ENCODE measurements around the gene TBC1D22A.

TBC1D22A gene

DNA sequence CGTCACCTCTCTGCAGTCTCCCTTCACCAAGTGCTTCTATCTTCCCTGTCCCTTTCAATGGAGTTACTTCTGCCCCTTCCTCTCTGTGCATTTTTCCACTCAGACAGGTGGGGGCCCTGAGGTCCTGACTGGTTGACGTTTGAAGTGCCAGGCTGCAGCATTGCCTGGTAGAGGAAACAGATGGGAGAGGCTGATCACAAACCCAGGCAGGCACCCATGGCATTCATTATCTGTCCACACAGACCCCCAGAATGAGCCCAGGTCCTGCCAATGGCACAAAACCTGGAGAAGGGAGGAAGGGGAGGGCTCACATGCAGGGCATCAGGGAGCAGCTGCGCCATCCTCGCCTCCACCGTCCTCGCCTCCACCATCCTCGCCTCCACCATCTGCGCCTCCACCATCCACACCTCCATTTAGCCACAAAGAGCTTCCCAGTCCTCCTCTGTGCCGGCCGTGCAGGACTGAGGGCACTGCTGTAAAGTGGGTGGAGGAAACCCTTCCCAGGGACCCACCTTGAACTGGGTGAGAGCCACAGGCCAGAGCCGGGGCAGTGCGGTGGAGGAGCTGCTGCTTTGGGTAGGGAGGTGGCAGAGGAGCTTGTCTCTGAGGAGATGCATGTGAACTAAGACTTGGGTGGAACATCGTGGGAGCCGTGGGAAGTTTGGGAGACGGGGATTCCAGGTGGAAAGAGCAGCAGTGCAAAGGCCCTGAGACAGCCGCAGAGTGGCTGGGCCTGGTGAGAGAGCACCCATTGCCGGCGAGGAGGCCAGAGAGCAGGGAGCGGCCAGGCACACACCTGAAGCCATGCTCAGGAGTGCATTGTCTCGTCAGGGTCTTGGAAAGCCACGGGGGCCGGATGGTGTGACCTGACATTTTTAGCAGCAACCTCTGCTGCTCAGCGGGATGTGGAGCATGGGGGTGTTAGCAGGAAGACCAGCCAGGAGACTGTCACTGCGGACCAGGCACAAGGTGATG lies 145.1 kb downstream of the TBC1D22A start:
- DNase-seq (ENCODE audit: low read depth in 2 of 2): no peak

DNA sequence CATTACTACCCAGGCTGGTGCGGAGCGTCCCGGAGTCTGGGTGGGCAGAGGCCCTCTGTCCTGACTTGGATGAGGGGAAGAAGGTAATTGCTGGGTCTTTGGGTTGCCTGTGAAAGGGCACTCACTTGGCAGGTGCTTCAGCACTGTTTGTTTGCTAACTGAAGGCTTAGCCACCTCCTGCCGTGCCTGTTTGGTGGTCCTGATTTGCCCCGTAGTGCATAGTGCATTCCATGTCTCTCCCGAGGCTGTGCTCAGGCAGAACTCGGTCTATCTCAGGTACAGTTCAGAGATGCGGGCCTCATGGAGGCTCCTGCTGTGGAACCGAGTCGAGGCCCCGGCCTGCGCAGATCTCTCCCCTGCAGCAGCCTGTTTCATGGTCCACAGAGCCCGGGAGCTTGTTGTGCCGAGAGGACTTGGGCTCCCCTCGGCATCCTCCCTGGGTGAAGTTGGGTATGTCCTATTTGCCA lies 146.2 kb downstream of the TBC1D22A start:
- no peak for DNase-seq (ENCODE audit: low read depth in 2 of 2)

DNA sequence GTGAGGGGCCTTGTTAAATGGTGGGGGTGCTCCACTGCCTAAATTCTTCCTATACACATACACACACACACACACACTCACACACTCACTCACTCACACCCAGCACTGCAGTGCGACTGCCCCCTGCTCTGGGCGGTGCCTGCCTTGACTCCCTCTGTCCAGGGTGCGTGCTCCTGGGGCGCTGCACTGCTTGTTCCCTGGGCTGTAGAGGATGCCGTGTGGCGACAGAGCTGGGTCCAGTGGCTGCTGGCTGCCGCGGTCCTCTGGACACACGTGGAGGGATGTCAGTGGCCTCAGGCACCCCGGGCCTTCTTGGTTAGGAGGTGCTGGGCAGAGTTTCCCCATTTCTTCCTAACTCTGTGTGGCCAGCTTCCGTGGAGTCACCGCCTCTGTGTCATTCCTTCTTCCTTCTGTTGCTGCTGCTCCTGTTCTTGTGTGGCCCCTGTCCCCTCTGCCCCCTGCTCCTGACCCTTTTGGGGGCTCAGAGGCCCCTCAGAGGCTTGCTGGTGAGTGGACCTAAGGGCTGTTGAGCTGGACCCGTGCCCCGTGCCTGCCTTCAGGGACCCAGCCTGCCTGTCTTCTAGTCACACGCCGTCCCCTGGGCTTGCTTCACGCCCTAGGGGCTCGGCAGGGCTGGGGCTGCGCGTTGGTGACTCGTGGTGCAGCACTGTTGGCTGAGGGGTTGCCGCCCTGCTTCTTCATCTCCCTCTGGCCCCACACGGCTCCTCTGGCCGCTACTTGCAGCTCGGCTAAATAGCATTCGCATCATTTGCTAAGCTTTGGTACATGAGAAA lies 147.0 kb downstream of the TBC1D22A start:
- DNase-seq (ENCODE audit: low read depth in 2 of 2): no peak

DNA sequence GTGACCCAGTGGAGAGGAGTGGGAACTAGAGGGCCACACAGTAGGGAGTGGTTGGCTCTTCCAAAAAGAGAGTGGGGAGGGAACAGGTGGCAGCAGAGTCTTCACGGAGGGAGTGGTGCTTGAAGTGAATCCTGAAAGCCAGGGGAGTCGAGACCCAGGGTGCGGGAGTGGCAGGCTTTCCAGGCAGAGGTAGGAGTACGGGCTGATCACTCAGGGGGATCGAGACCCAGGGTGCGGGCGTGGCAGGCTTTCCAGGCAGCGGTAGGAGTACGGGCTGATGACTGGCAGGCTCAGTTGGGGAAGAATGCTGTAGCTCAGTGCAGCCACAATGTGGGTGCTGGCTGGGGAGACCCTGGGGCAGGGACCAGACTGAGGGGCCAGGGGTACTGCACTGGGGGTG lies 148.2 kb downstream of the TBC1D22A start:
- no peak for DNase-seq (ENCODE audit: low read depth in 2 of 2)

DNA sequence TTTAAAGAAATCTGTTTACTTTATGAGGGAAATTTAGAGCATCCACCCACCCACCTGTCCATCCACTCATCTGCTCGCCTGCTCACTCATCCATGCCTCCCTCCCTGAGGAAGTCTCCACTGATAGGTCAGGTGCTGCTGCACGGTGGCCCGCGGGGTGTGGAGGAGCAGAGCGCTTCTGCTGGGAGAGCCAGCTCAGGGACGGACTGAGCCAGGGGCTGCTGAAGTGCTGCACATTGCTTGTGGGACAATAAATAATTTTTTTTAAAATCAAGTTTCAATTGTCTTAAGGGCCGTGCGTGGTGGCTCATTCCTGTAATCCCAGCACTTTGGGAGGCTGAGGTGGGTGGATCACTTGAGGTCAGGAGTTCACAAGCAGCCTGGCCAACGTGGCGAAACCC lies 148.9 kb downstream of the TBC1D22A start:
- no peak for DNase-seq (ENCODE audit: low read depth in 2 of 2)

DNA sequence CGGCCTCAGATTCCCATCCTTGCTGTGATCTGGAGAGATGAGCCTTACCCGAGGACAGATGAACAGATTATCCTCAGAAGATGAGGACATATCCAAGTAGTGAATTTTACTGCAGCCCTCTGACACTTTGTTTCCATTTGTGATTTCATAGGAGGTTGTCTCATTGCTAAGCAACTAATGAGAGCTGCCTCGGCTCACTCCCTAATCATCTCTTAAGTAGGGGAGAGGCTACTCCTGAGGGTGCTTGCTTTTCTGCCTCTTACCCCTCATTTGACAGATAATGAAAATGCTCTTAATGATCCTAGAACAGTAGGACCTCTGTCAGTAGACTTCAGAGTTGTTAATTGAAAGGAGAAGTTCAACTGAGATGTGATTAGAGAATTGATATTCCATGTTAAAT lies 150.9 kb downstream of the TBC1D22A start:
- DNase-seq (ENCODE audit: low read depth in 2 of 2): no peak

DNA sequence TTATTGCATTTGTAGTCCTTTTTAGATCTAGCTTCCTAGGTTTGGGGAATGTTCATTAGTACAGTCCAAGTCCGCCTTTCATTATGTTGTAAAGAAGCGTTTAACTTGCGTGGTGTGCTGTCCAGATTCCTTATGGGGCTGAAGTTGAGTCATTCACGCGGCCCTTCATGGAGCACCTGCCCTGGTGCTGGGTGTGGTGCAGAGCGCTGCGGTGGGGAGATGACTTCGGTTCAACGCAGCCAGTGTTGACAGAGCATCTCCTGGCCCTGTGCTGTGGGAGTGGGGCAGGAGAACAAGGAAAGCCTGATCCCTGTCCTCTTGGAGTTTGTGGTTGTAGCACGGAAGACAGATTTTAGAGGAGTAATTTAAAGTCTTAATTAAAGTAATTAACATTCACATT lies 152.0 kb downstream of the TBC1D22A start:
- no peak for DNase-seq (ENCODE audit: low read depth in 2 of 2)

DNA sequence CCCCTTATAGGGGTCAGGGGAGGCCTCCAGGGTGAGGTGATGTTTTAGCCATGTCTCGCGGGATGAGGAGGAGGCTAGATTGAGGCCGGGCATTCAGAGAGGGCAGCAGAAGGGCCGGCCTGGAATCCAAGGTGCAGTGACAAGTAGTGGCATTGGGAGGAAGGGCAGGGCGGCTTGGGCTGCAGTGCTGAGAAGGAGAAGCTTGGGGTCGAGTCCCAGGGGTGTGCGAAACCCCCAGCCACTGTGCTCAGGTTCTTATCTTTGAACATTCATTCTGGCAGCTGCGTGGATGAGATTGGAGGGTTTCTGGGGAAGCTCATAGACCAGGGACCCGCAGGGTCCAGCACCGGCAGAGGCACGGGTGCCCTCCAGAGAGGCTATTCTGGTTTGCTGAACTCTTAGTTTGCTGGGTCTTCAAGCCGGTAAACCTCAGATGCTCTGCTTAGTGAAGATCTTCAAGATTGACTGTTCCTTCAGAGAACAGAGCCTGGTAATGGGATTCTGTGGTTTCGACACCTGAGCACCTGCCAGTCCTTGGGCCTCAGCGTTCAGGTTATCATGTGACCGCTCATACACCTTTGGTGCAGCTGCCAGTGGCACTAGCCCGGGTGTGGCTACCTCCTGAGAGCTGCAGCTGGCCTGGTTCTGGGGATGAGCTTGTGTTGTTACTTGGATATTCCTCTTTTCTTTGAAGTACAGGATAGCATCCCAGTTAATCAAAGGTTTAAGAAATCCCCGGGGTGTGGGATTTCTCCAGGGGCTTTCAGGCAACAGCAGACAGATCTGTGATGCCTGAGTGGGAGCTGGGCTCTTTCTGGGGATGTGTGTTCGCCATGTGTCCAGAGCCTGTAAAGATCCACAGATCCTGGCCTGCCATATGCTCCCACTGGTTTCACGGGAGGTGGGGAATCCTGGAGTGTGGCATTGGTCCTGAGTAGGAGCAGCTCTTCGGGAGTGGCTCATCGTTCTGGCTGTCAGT lies 152.8 kb downstream of the TBC1D22A start:
- no peak for DNase-seq (ENCODE audit: low read depth in 2 of 2)

DNA sequence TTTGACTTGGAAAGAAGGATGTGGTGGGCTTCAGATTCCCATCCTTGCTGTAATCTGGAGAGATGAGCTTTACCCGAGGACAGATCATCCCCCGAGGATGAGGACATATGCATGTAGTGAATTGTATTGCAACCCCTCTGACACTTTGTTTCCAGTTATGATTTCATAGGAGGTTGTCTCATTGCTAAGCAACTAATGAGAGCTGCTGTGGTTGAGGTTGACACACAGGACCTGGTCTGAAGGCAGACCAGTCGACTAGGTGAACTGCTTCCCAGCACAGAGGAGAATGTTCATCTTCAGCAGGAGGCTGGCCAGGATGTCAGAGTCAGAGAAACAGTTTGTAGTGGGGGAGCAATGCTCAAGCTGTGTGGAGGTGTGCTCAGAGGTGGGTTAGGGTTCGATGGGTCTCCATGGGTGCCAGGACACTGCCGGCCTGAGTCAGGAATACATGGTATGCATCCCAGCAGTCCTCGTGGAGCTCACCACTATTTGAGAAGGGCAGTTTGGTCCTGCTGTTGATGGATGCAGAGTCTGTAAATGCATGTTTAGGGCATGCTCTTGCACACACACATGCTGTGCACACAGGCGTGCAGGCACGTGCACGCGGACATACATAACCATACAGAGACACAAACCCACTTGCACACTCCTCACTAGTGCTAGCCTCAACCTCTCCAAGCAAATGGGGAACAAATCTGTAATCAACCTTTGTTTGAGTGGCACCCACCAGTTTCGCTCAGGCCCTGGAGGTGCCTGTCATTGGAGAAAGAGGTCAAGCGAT lies 153.7 kb downstream of the TBC1D22A start:
- DNase-seq (ENCODE audit: low read depth in 2 of 2): no peak

DNA sequence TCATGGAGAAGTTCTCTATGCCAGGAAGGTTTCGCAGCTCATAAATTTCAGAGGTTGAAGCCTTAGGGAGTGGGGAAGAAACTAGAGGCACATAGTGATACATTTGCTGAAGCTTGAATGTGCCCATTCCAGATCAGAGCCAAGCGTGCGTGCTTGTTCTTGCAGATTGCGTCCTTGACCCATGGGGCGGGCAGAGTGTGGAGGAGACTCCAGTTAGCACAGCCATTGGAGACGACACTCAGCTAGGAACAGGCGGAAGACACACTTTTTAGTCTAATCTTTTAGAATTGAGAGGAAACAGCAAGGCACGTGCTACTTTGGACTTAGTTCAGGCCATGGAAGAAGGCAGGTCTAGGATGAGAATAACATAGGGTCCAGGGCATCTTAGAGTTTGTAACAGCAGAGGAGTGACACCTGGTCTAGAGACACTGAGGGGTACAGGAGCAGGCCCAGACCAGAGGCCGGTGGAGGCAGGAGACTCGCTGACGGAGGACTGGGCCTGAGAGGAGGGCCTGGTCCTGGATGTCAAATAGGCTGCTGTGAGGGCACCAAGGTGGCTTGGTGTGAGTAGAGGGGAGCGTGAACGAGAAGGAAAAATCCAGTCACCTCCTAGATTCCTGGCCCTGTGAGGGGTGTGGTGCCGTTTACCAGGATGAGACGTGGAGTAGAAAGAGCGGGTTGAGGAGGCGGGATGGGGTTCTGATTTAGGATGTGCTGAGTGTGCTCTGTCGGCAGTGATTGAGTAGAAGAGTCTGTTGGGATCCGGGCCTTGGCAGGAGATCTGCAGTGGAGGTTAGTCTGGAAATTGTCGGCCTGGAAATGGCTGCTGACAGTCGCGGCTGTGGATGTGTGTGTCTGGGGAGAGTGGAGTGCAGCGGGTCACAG lies 154.7 kb downstream of the TBC1D22A start:
- DNase-seq (ENCODE audit: low read depth in 2 of 2): no peak

DNA sequence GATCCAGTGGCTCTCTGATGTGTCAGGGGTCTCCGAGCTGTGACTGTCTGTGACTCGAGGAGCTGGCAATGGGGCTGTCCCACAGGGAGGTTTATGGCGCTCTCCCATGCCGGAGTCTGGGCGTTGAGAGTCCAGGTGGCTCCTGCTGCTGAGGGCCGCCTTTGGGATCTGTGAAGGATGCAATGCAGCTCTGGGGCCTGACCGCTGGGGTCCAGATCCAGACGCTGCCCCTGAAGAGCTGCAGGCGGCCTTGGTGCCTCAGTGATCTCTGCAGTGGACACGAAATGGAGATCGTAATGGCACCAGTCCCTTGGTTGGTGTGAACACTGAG lies 155.3 kb downstream of the TBC1D22A start:
- no peak for DNase-seq (ENCODE audit: low read depth in 2 of 2)

DNA sequence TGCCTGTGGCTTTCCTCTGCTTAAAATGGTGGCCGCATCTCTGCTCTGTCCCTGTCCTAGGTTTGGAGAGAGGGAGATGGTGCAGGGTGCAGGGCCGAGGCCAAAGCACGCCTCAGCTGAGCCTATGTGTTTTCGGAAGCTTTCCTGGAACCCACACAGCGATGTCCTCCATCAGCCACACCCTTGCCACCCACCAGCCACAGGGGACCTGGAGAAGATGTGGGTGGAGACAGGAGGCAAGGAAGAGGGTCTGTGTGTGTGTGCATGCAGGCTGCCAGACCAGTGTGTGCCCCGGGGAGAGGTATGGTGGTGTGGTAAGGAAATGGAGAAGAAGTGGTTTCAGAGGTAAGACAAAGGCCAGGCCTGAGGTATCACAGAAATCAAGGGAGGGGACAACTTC lies 155.7 kb downstream of the TBC1D22A start:
- DNase-seq (ENCODE audit: low read depth in 2 of 2): no peak

DNA sequence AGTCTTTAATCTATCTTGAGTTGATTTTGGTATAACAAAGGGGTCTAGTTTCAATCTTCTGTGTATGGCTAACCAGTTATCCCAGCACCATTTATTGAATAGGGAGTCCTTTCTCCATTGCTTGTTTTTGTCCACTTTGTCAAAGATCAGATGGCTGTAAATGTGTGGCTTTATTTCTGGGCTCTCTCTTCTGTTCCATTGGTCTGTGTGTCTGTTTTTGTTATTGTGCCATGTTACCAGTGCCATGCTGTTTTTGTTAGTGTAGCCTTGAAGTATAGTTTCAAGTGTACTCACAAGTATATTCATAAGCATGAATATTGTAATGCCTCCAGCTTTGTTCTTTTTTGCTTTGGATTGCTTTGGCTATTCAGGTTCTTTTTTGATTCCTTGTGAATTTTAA lies 159.6 kb downstream of the TBC1D22A start:
- no peak for DNase-seq (ENCODE audit: low read depth in 2 of 2)

DNA sequence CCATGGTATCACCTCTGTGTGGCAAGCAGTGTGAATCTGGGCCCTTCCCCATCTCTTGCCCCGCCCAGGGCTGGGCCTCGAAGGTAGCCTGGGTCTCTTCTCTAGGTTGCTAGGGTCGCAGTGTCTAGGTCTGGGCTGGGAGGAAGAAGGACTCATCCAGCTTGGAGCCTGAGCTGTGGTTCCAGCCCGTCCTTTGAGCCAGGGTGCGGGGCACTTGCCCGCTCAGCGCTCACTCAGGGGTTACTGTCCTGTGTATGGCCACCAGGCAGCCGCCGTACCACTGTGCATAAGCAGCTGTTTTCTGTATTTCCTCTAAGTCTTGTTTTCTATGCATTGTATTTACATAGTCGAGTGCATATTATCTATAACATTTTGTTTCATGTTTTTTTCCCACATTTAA lies 160.9 kb downstream of the TBC1D22A start:
- DNase-seq (ENCODE audit: low read depth in 2 of 2): no peak

DNA sequence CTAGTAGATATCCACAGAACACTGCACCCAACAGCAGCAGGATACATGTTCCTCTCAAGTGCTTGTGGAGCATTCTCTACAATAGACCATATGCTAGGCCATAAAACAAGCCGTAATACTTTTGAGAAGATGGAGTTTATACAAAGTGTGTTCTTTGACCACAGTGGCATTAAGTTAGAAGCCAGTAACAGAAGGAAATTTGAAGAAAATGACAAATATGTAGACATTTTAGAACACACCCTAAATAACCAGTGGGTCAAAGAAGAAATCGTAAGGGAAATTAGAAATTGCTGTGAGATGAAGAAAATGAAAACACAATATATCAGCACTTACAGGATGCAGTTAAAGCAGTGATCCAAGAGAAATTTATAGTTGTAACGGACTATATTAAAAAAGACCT lies 163.4 kb downstream of the TBC1D22A start:
- no peak for DNase-seq (ENCODE audit: low read depth in 2 of 2)

DNA sequence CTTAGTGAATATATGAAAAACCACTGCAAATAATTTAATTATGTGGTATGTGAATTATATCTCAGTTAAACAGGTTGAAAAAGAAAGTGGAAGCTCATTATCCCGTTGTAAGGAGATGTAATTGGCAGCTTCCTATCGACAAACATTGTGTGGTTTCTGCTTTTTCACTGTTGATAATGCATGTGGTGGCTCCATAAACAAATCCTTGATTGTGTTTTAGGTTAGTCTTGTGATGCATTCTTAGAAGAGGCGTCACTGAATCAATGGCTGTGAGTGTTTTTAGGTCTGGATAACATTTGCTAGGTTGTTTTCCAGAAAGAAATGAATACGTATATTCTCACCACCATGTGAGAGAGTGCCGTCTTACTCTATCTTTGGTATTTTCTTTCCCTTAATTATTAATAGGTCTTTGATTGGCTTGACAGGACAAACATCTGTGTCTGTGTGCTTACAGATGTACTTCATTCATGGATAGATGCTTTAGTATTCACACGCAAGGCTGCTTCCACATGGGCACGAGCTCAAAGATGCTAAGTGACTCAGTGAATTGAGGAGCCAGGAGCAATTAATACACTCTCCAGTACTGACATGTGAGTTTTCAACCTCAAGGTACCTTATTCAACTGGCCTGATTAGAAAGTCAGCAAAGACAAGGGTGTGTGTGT lies 166.7 kb downstream of the TBC1D22A start:
- DNase-seq (ENCODE audit: low read depth in 2 of 2): no peak

DNA sequence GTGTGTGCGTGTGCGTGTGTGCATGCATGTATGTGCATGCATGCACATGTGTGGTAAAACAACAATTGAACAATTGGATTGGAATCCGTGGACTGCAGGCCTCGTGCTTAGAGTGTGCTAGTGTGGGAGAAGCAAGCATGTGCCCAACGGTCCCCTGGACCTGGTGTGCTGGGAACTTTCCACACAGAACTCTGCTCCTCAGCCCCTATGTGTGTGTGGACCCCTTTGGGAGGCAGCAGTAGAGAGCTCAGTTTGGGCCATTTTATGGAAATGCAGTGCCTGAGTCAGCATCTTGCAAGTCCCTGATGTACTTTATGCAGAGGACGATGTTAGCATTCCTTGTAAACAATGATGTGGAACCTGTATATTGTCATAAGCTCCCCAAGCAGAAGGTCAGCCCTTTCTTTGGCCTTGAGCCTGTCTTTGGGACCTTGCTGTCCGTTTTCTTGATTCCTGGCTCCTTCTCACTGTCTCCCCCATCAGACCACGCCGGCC lies 167.3 kb downstream of the TBC1D22A start:
- no peak for DNase-seq (ENCODE audit: low read depth in 2 of 2)

DNA sequence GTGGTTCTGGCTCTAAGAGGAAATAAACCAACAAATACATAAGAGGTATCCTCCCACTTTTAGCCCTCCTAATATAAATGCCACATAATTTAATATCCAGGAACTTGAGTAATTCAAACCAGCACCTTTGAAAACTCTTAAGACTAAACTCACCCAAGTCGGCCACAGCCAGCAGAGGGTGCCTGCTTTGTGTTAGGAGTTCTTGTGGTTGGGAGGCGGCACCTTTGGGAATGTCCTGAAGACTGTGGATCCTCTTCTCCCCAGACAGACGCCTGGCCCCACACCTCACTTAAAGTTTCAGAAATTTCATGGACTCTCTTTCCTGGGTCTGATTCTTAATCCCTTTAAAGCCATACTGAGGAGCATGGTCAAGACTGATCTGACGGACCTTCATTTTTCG lies 169.0 kb downstream of the TBC1D22A start:
- no peak for DNase-seq (ENCODE audit: low read depth in 2 of 2)

DNA sequence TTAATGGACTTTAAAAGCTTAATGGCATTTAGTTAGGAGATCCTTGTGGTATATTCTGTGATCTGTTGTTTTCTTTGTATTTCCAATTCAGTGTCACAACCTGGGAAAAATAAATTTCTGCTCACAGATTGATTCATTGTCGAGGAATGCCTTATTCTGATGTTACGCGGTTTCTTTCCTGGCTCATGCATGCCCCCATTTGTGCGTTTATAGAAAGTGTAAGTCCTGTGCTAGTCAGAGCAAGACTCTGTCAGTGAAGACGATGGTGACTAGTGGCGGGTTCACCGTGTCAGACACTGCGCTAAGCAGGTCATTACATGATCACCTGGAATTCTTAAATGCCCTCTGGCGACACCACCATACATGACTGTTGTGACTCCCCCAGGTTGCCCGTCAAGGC lies 169.4 kb downstream of the TBC1D22A start:
- no peak for DNase-seq (ENCODE audit: low read depth in 2 of 2)
